D341Med (cell line): ENCODE data around the gene CIBAR2.
"Not testable (repeated sequence)": the region's sequence is repeated elsewhere in the genome, so short reads cannot be mapped to it uniquely, and the experiment has no call there.

Source experiments
- DNase-seq: peaks from one replicate; pipeline ENCODE4 v3.0.0; 2012; ENCODE audit warnings: low spot score

Gene CIBAR2

GRCh38 chr16:85062323-85062722 lies 49.9 kb downstream of the CIBAR2 start:
- no peak for DNase-seq

DNA sequence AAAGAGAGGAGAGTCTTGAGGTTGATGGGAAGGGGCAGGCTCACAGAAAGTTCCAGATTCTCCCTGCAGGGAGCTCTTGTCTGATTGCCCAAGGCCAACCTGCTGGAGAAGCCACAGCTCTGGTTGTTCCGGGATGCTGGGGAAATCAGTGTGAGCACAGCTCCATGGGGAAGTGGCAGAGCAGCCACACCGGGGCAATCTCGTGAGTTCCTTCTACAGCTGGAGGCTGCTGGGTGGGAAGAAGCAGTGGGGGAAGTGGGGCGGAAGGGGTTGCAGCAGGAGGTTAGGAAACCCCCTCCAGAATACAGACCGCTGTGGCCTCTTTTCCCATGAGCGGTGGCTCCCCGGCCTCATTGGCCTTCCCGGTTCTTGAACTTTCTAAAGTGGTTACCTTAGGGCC lies 50.7 kb downstream of the CIBAR2 start:
- DNase-seq = no peak

- no peak for DNase-seq
Observed at GRCh38 chr16:85058909-85059308, 53.4 kb downstream of the CIBAR2 start.

DNA sequence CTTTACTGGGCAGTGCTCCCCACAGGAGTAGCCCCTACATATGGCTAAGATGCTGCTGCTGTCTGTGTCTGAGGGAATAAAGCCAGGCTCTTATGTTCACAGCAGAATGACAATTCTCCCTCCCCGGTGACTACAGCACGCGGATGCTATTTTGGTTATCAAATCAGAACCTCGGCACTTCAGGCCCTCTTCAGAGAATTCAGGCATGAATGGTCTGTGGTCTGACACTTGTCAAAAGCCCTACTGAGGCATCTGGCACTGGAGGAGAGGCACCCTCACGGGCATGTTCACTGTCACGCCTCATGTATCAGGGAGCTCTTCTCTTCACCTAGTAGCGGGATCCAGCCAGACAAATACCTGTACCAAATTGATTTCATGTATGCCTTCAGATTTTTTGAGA lies 54.3 kb downstream of the CIBAR2 start:
- no peak for DNase-seq

GRCh38 chr16:85057212-85057889 lies 54.9 kb downstream of the CIBAR2 start:
- no peak for DNase-seq

GRCh38 chr16:85056211-85056748 lies 56.0 kb downstream of the CIBAR2 start:
- peak; percentile 61 for DNase-seq

DNA sequence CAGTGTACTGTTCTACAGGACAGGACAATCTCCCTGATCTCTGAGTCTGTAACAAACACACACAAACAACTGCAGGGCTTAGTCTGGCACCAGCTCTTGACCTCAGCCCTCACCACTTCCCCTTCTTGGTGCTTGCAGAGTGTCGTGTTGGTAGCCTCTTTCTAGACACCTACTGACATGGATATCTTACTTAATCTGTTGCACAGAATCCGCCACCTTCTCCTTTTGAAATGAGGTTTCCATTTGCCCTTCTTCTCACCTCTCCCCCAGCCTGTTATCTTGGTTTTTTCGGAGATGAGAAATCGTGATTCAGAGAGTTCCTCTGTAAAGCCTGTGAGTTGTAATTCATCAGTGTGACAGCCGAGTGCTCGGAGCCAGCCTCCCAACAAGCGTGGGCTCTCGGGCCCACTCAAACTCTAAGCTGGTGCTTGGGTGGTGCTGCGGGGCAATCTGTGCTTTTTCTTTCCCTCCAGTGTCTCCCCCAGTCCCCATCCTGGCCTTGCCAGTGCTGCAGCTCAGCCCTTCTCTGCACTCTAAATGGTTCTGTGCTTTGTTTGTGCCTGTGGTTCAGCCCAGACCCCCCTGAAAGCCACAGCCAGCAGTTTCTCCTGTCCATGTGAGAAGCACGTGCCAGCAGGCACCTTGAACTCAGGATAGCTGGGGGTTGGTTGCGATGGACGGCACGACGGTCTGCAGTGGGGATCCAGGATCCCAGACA lies 56.6 kb downstream of the CIBAR2 start:
- no peak for DNase-seq

DNA sequence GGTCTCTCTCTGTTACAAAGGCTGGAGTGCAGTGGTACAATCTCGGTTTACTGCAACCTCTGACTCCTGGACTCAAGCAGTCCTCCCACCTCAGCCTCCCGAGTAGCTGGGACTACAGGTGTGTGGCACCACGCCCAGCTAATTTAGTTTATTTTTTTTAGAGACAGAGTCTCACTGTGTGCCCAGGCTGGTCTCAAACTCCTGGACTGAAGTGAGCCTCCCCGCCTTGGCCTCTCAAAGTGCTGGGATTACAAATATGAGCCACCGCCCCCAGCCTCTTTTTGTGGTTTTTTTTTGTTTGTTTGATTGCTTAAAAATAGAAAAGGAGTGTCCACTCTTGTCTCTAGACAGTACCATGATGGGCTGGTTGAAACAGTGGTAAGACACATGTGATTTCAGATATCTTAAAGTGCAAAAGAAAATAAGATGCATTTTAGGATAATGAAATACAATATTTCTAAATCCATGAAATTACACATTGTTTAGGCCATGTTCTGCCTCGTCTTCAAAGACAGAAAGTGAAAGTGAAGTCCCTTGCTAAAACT lies 57.3 kb downstream of the CIBAR2 start:
- no peak for DNase-seq

DNA sequence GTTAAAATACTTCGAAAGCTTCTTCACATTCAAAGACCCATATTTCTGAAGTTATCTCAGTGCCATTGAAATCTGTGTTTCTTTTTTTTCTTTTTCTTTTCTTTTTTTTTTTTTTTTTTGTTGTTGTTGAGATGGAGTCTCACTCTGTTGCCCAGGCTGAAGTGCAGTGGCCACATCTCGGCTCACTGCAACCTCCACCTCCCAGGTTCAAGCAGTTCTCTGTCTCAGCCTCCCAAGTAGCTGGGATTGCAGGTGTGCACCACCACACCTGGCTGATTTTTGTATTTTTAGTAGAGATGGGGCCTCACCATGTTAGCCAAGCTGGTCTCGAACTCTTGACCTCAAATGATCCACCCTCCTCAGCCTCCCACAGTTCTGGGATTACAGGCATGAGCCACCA lies 58.0 kb downstream of the CIBAR2 start:
- not testable (repeated sequence) for DNase-seq

DNA sequence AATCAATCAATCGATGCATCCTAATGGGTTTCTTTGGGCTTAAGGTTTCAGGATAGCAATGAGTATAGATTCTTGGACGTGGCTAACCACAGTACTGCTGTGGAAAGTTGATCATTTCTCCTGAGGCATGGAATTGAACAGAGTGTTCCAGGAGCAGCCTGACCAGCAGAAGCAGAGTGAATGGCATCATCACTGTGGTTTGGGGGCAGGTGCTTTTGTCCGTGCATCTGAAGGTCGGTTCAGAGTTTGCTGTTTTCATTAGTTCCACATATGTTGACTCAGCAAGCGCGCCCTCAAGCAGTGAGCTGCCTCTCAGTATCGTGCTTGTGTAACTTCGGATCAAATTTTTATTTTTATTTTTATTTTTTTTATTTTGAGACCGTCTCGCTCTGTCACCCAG lies 59.7 kb downstream of the CIBAR2 start:
- DNase-seq = no peak

GRCh38 chr16:85051683-85052082 lies 60.6 kb downstream of the CIBAR2 start:
- DNase-seq = no peak

- no peak for DNase-seq
Observed at GRCh38 chr16:85051067-85051581, 61.1 kb downstream of the CIBAR2 start.

- no peak for DNase-seq
Observed at GRCh38 chr16:85049706-85050305, 62.5 kb downstream of the CIBAR2 start.

DNA sequence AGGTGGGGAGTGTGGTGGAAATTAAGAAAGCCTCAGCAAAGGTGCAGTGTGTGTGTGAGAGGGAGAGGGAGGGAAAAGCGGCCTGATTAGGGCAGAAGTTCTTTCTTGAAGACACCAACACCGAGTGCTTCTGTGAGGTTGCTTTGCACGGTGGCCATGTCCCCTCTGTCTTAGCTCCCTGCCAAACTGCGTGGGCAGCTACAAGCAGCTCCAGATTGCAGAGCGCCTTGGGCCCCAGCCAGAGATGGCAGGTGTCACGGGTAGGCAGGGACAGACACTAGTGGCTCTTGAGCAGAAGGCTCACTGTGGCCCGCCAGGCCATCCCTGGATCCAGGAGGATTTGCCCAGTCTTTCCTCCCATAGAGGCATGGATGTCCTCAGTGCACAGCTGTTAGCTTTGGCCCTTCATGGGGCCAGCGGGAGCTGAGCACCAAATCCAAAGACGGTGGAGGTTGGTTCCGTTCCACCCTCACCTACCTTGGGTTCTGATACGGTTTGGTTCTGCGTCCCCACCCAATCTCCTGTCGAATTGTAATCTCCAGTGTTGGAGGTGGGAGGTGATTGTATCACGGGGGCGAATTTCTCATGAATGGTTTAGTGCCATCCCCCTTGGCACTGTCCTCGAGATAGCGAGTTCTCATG lies 63.2 kb downstream of the CIBAR2 start:
- no peak for DNase-seq
